OCI-LY7 (cell line): Measurements from ENCODE around the gene PLPP1. TPM values are rescaled to one million over a fixed set of nuclear protein-coding genes. Genes with fewer than 3 reads are reported as not detected.

Source experiments
- BruUV-seq: library from RNA; stranded (reverse); fragments of 400-500 nt; replicated peaks from 2 replicates; lab custom pipeline; 2021; lab: Mats Ljungman, UMichigan
- CTCF ChIA-PET: fragments of 300-600 bp; sonication (Branson Sonifier 250); formaldehyde crosslinking; loops from one replicate; lab custom pipeline; 2022; ENCODE audit warnings: antibody characterized with exemption; ENCODE audit not compliant: unreplicated experiment; lab: Charles Lee
- POLR2A ChIA-PET: fragments of 300-600 bp; sonication (Branson Sonifier 250); formaldehyde crosslinking; loops from one replicate; lab custom pipeline; 2022; ENCODE audit warnings: antibody characterized with exemption; lab: Charles Lee
- DNase-seq: peaks from one replicate; pipeline ENCODE4 v3.0.0-alpha.2; 2015; ENCODE audit warnings: low spot score
- H2AFZ ChIP-seq: fragments of 200-600 bp; sonication (generic), shearing (Covaris generic); 2 replicates; pipeline ENCODE4 v1.6.1; 2014; ENCODE audit warnings: mild to moderate bottlenecking, antibody characterized with exemption, low read length, moderate library complexity
- H3K27ac ChIP-seq: fragments of 200-600 bp; sonication (generic); 2 replicates; pipeline ENCODE4 v1.5.1; 2014; ENCODE audit warnings: mixed run types, low read depth, mild to moderate bottlenecking, moderate library complexity, low read length, inconsistent platforms; ENCODE audit not compliant: poor library complexity, severe bottlenecking
- H3K36me3 ChIP-seq: fragments of 200-600 bp; sonication (generic); 2 replicates; pipeline ENCODE4 v1.6.1; 2014; ENCODE audit warnings: mild to moderate bottlenecking, antibody characterized with exemption, low read length, moderate library complexity, mixed read lengths; ENCODE audit not compliant: insufficient read depth
- H3K4me1 ChIP-seq: fragments of 200-600 bp; sonication (generic); 2 replicates; pipeline ENCODE4 v1.5.1; 2014; ENCODE audit warnings: mild to moderate bottlenecking, low read length; ENCODE audit not compliant: insufficient read depth, poor library complexity, severe bottlenecking
- H3K4me2 ChIP-seq: fragments of 200-600 bp; sonication (generic); 2 replicates; pipeline ENCODE4 v1.6.1; 2014; ENCODE audit warnings: mild to moderate bottlenecking, low read length
- H3K4me3 ChIP-seq: fragments of 200-600 bp; sonication (generic); 2 replicates; pipeline ENCODE4 v1.5.1; 2014; ENCODE audit warnings: mild to moderate bottlenecking, low read depth, low read length; ENCODE audit not compliant: poor library complexity, severe bottlenecking
- H3K79me2 ChIP-seq: fragments of 200-600 bp; sonication (generic); 2 replicates; pipeline ENCODE4 v1.6.1; 2016; ENCODE audit warnings: low read depth, mild to moderate bottlenecking, low read length, moderate library complexity, mixed read lengths; ENCODE audit not compliant: insufficient read depth
- H3K9me2 ChIP-seq: fragments of 200-600 bp; sonication (generic); 2 replicates; pipeline ENCODE4 v1.6.1; 2016; ENCODE audit warnings: mild to moderate bottlenecking, low read length, mixed read lengths; ENCODE audit not compliant: insufficient read depth
- H3K9me3 ChIP-seq: fragments of 200-600 bp; sonication (generic); 2 replicates; pipeline ENCODE4 v1.6.1; 2014; ENCODE audit warnings: mild to moderate bottlenecking, mixed run types, low read length, mixed read lengths
- H4K20me1 ChIP-seq: fragments of 200-600 bp; sonication (generic); 2 replicates; pipeline ENCODE4 v1.6.1; 2014; ENCODE audit warnings: mild to moderate bottlenecking, antibody characterized with exemption, low read length, moderate library complexity, mixed read lengths; ENCODE audit not compliant: insufficient read depth
- EZH2phosphoT487 ChIP-seq: fragments of 200-600 bp; sonication (generic); IDR thresholded peaks from 2 replicates; pipeline ENCODE4 v1.6.1; 2018; ENCODE audit warnings: low read depth, borderline replicate concordance, mild to moderate bottlenecking, mixed run types, antibody characterized with exemption, low read length, moderate library complexity, mixed read lengths
- intact Hi-C: fragments of 100-400 bp; cut with micrococcal nuclease; formaldehyde crosslinking; loops from one replicate; pipeline ENCODE4 v1.10.0; 2022; ENCODE audit not compliant: unreplicated experiment
- total RNA-seq, 2 experiments: library from RNA; depleted of rRNA in 1 of 2; stranded (reverse); fragments of >200 nt in 1 of 2; shearing (Covaris generic) in 1 of 2; gene quantifications; 2 replicates each; pipeline ENCODE4 v1.2.3, GENCODE V29; 2014 to 2022
- TF ChIP-seq, protein P1 (sequence below): fragments of 200-600 bp; sonication (generic); conservative IDR thresholded peaks from 2 replicates; pipeline ENCODE4 v1.5.1; 2014; ENCODE audit warnings: mild to moderate bottlenecking, antibody characterized with exemption, low read length, moderate library complexity, mixed read lengths

The PLPP1 gene
- total RNA-seq, 2 experiments from 2014 or later = 2.3 to 6.8 TPM

GRCh38 chr5:55495216-55495615 is 39.5 kb downstream of the PLPP1 start:
- no peak overlapping the region for H3K27ac ChIP-seq
- H3K4me3 ChIP-seq = no peak overlapping the region
- no TSS peak for BruUV-seq
- H2AFZ ChIP-seq = no peak overlapping the region
- H3K79me2 ChIP-seq = no peaks in the 10 kb centered on the region
- CTCF ChIA-PET = no interaction called here
- no peak for DNase-seq
- H3K36me3 ChIP-seq = no peaks in the 10 kb centered on the region
- no peak for TF ChIP-seq EZH2phosphoT487
- TF ChIP-seq, protein P1, sequence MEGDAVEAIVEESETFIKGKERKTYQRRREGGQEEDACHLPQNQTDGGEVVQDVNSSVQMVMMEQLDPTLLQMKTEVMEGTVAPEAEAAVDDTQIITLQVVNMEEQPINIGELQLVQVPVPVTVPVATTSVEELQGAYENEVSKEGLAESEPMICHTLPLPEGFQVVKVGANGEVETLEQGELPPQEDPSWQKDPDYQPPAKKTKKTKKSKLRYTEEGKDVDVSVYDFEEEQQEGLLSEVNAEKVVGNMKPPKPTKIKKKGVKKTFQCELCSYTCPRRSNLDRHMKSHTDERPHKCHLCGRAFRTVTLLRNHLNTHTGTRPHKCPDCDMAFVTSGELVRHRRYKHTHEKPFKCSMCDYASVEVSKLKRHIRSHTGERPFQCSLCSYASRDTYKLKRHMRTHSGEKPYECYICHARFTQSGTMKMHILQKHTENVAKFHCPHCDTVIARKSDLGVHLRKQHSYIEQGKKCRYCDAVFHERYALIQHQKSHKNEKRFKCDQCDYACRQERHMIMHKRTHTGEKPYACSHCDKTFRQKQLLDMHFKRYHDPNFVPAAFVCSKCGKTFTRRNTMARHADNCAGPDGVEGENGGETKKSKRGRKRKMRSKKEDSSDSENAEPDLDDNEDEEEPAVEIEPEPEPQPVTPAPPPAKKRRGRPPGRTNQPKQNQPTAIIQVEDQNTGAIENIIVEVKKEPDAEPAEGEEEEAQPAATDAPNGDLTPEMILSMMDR = no peak
- intact Hi-C loops = no loop called here
- H3K4me2 ChIP-seq = no peak overlapping the region
- no peaks in the 10 kb centered on the region for H3K9me2 ChIP-seq
- no peaks in the 10 kb centered on the region for H4K20me1 ChIP-seq
- POLR2A ChIA-PET = interaction anchor here (0.7 to 0.8 kb wide), 2 partner anchors 21 to 31 kb away, joined by 3 to 4 read pairs; no protein-coding TSS in a partner anchor
- H3K4me1 ChIP-seq = no peaks in the 10 kb centered on the region
- no peaks in the 10 kb centered on the region for H3K9me3 ChIP-seq

- H3K4me2 ChIP-seq = no peak overlapping the region
- H3K4me1 ChIP-seq = no peaks in the 10 kb centered on the region
- BruUV-seq = no TSS peak
- intact Hi-C loops = no loop called here
- H2AFZ ChIP-seq = no peak overlapping the region
- no peaks in the 10 kb centered on the region for H3K9me3 ChIP-seq
- H4K20me1 ChIP-seq = no peaks in the 10 kb centered on the region
- no peak for TF ChIP-seq EZH2phosphoT487
- TF ChIP-seq, protein P1 = no peak
- ChIA-PET POLR2A (no interaction called here), CTCF (no interaction called here)
- H3K79me2 ChIP-seq = no peaks in the 10 kb centered on the region
- no peak overlapping the region for H3K27ac ChIP-seq
- H3K36me3 ChIP-seq = no peaks in the 10 kb centered on the region
- no peaks in the 10 kb centered on the region for H3K9me2 ChIP-seq
- DNase-seq = no peak
- no peak overlapping the region for H3K4me3 ChIP-seq
Observed at GRCh38 chr5:55492449-55492848, 42.3 kb downstream of the PLPP1 start.

- no peaks in the 10 kb centered on the region for H3K4me1 ChIP-seq
- ChIA-PET CTCF (no interaction called here), POLR2A (no interaction called here)
- no TSS peak for BruUV-seq
- H3K36me3 ChIP-seq = no peaks in the 10 kb centered on the region
- no peak for TF ChIP-seq EZH2phosphoT487
- TF ChIP-seq, protein P1 = no peak
- no peak for DNase-seq
- H3K79me2 ChIP-seq = no peaks in the 10 kb centered on the region
- intact Hi-C loops = loop anchor here (5.0 kb wide), 1 partner anchor 207 kb away; no protein-coding TSS in a partner anchor
- H4K20me1 ChIP-seq = no peaks in the 10 kb centered on the region
- H3K9me3 ChIP-seq = no peaks in the 10 kb centered on the region
- H3K27ac ChIP-seq = no peak overlapping the region
- no peak overlapping the region for H2AFZ ChIP-seq
- H3K4me2 ChIP-seq = no peak overlapping the region
- H3K9me2 ChIP-seq = no peaks in the 10 kb centered on the region
- H3K4me3 ChIP-seq = no peak overlapping the region
Observed at GRCh38 chr5:55485073-55485472, 49.7 kb downstream of the PLPP1 start.
